ENCODE results near the gene CNOT6.

GRCh38 chr5:180545248-180545647, 51.1 kb downstream of the CNOT6 start:
- TF ChIP-seq CTCF (IDR thresholded peaks at IDR 0.05) (no peak), POLR2A (IDR thresholded peaks at IDR 0.05) (no peak)

Data from thyroid gland (tissue), 4 donors.